Common myeloid progenitor, CD34-positive (primary cell): ENCODE measurements around the gene SLC8A2.

ENCODE experiments used
- CTCF ChIA-PET: fragments of 350-600 bp; sonication (Branson Sonifier 250); formaldehyde crosslinking; loops from one replicate; lab custom pipeline; 2021; ENCODE audit warnings: antibody characterized with exemption; lab: Charles Lee
- POLR2A ChIA-PET: fragments of 350-600 bp; sonication (Branson Sonifier 250); formaldehyde crosslinking; loops from one replicate; lab custom pipeline; 2021; ENCODE audit warnings: antibody characterized with exemption; lab: Charles Lee
- DNase-seq, 3 donors: peaks; one replicate each; pipeline versions ENCODE4 v3.0.0 to v3.0.0-alpha.2; 2013
- H3K27ac ChIP-seq, 2 experiments: 1 replicate in 1 of 2; 2 replicates in 1 of 2; pipeline ENCODE4 v1.7.0; 2013; ENCODE audit warnings: inconsistent platforms in 2 of 2, low read length in 2 of 2, mild to moderate bottlenecking in 2 of 2, low read depth in 1 of 2, moderate library complexity in 1 of 2; ENCODE audit not compliant: severe bottlenecking in 2 of 2, insufficient read depth in 1 of 2, poor library complexity in 1 of 2
- H3K27me3 ChIP-seq, 5 experiments: replicated peaks in 2 of 5; 1 replicate in 3 of 5; 2 replicates in 2 of 5; pipeline versions ENCODE4 v1.6.1 to v1.7.0; 2013; ENCODE audit warnings: low read length in 4 of 5, mild to moderate bottlenecking in 2 of 5, moderate library complexity in 2 of 5, inconsistent platforms in 1 of 5; ENCODE audit not compliant: insufficient read depth in 5 of 5, control insufficient read depth in 4 of 5
- H3K36me3 ChIP-seq, 4 experiments: 1 replicate in 2 of 4; 2 replicates in 2 of 4; pipeline versions ENCODE4 v1.6.1 to v1.7.0; 2013; ENCODE audit warnings: low read length in 3 of 4, control low read depth in 1 of 4, mild to moderate bottlenecking in 1 of 4; ENCODE audit not compliant: control insufficient read depth in 4 of 4, insufficient read depth in 4 of 4
- H3K4me1 ChIP-seq, 4 experiments: 1 replicate in 3 of 4; 2 replicates in 1 of 4; pipeline versions ENCODE4 v1.6.1 to v1.7.1; 2013; ENCODE audit warnings: low read length in 3 of 4, mild to moderate bottlenecking in 3 of 4, control low read depth in 1 of 4, inconsistent platforms in 1 of 4, moderate library complexity in 1 of 4; ENCODE audit not compliant: control insufficient read depth in 4 of 4, insufficient read depth in 4 of 4; ENCODE audit errors: control extremely low read depth in 1 of 4
- H3K4me3 ChIP-seq, 7 experiments: 1 replicate in 4 of 7; 2 replicates in 3 of 7; pipeline versions ENCODE4 v1.5.1 to v1.7.0; 2013; ENCODE audit warnings: mild to moderate bottlenecking in 7 of 7, low read length in 6 of 7, moderate library complexity in 6 of 7, inconsistent platforms in 2 of 7, low read depth in 2 of 7, control low read depth in 1 of 7; ENCODE audit not compliant: insufficient read depth in 4 of 7, control insufficient read depth in 1 of 7; ENCODE audit errors: extremely low read depth in 1 of 7
- H3K9me3 ChIP-seq, 5 experiments: 1 replicate in 4 of 5; 2 replicates in 1 of 5; pipeline versions ENCODE4 v1.6.1 to v1.7.1; 2013; ENCODE audit warnings: low read length in 4 of 5, mild to moderate bottlenecking in 2 of 5, inconsistent platforms in 1 of 5, low read depth in 1 of 5, moderate library complexity in 1 of 5; ENCODE audit not compliant: control insufficient read depth in 4 of 5, insufficient read depth in 2 of 5; ENCODE audit errors: control extremely low read depth in 1 of 5
- WGBS: methylation state at CpG from one replicate; pipeline ENCODE4 v1.1.5; 2013; ENCODE audit not compliant: insufficient coverage; 5-methylcytosine and 5-hydroxymethylcytosine counted together

The SLC8A2 gene

GRCh38 chr19:47493378-47494210 lies 21.9 kb upstream of the SLC8A2 start:
- Histone ChIP-seq H3K4me1 (peaks cover 4 to 68% (median 61%) of the 10 kb centered on the region in 4 experiments), H3K9me3 (no peaks in the 10 kb centered on the region), H3K36me3 (peaks cover 2 to 85% (median 35%) of the 10 kb centered on the region in 4 experiments), H3K4me3 (no peak overlapping the region), H3K27me3 (no peaks in the 10 kb centered on the region), H3K27ac (no peak overlapping the region)
- ChIA-PET POLR2A (no interaction called here), CTCF (interaction anchor here (1.5 to 2.8 kb wide), 2 partner anchors 10 to 55 kb away, joined by 4 to 12 read pairs; partner anchors contain the start of gene KPTN)
- WGBS = 98% methylated on average over 17 of the region's 18 CpGs
- DNase-seq = no peak

GRCh38 chr19:47492571-47493377 lies 21.1 kb upstream of the SLC8A2 start:
- peak overlapping the region in 1 of 2 experiments; percentile 5 for H3K27ac ChIP-seq
- no peak for DNase-seq
- CTCF ChIA-PET = interaction anchor here (1.3 to 1.6 kb wide), 2 partner anchors 23 to 206 kb away, joined by 3 to 6 read pairs; partner anchors contain the start of gene NAPA
- WGBS = 47% methylated on average over 16 of the region's 23 CpGs
- peaks cover 2 to 81% (median 30%) of the 10 kb centered on the region in 4 experiments for H3K36me3 ChIP-seq
- no peaks in the 10 kb centered on the region for H3K27me3 ChIP-seq
- H3K4me3 ChIP-seq = no peak overlapping the region
- peaks cover 4 to 75% (median 68%) of the 10 kb centered on the region in 4 experiments for H3K4me1 ChIP-seq
- no peaks in the 10 kb centered on the region for H3K9me3 ChIP-seq
- POLR2A ChIA-PET = interaction anchor here (0.7 to 1.2 kb wide), 2 partner anchors 11 to 22 kb away, joined by 3 to 5 read pairs; partner anchors contain the start of gene NAPA

- Histone ChIP-seq H3K27me3 (no peaks in the 10 kb centered on the region), H3K4me1 (peaks cover 4 to 79% (median 73%) of the 10 kb centered on the region in 4 experiments), H3K36me3 (peaks cover 0 to 75% (median 27%) of the 10 kb centered on the region in 4 experiments), H3K9me3 (no peaks in the 10 kb centered on the region), H3K27ac (peak overlapping the region in 1 of 2 experiments; percentile 5), H3K4me3 (no peak overlapping the region)
- CTCF ChIA-PET = interaction anchor here (1.2 to 1.6 kb wide), 3 partner anchors 24 to 215 kb away, joined by 3 to 6 read pairs (median 3); partner anchors contain the start of gene NAPA
- 85% methylated on average over 9 of the region's 14 CpGs for WGBS
- POLR2A ChIA-PET = interaction anchor here (0.7 to 1.2 kb wide), 2 partner anchors 10 to 23 kb away, joined by 3 to 5 read pairs; partner anchors contain the start of gene NAPA
- DNase-seq = no peak
Measured at GRCh38 chr19:47492137-47492533, 20.4 kb upstream of the SLC8A2 start.

GRCh38 chr19:47491358-47492136 lies 19.9 kb upstream of the SLC8A2 start:
- peaks cover 0 to 69% (median 25%) of the 10 kb centered on the region in 4 experiments for H3K36me3 ChIP-seq
- ChIA-PET CTCF (interaction anchor here (1.1 to 1.7 kb wide), 5 partner anchors 12 to 215 kb away, joined by 3 to 6 read pairs (median 3); partner anchors contain the start of gene NAPA), POLR2A (interaction anchor here (1.2 kb wide), 1 partner anchor 23 kb away, joined by 3 read pairs; the partner anchor contains the start of gene NAPA)
- no peak for DNase-seq
- H3K27me3 ChIP-seq = no peaks in the 10 kb centered on the region
- H3K4me3 ChIP-seq = no peak overlapping the region
- H3K27ac ChIP-seq = no peak overlapping the region
- peaks cover 5 to 84% (median 78%) of the 10 kb centered on the region in 4 experiments for H3K4me1 ChIP-seq
- H3K9me3 ChIP-seq = no peaks in the 10 kb centered on the region
- 86% methylated on average over 14 of the region's 22 CpGs for WGBS

- ChIA-PET POLR2A (no interaction called here), CTCF (interaction anchor here (1.1 to 1.7 kb wide), 4 partner anchors 11 to 216 kb away, joined by 3 to 6 read pairs (median 4); partner anchors contain the start of gene NAPA)
- Histone ChIP-seq H3K27me3 (no peaks in the 10 kb centered on the region), H3K4me1 (peaks cover 6 to 87% (median 83%) of the 10 kb centered on the region in 4 experiments), H3K36me3 (peaks cover 0 to 63% (median 23%) of the 10 kb centered on the region in 4 experiments), H3K9me3 (no peaks in the 10 kb centered on the region), H3K4me3 (no peak overlapping the region), H3K27ac (no peak overlapping the region)
- WGBS = 80% methylated on average over 3 of the region's 3 CpGs
- no peak for DNase-seq
Measured at GRCh38 chr19:47490847-47491246, 19.2 kb upstream of the SLC8A2 start.

GRCh38 chr19:47490031-47490430 lies 18.3 kb upstream of the SLC8A2 start:
- 92% methylated on average over 2 of the region's 7 CpGs for WGBS
- Histone ChIP-seq H3K27ac (no peak overlapping the region), H3K27me3 (no peaks in the 10 kb centered on the region), H3K4me3 (no peak overlapping the region), H3K4me1 (peaks cover 11 to 87% (median 83%) of the 10 kb centered on the region in 4 experiments), H3K9me3 (no peaks in the 10 kb centered on the region), H3K36me3 (peaks cover 0 to 61% (median 19%) of the 10 kb centered on the region in 4 experiments)
- peak in 1 of 3 donors; percentile 23 for DNase-seq
- POLR2A ChIA-PET = no interaction called here
- CTCF ChIA-PET = interaction anchor here (1.7 to 3.9 kb wide), 2 partner anchors 10 to 19 kb away, joined by 5 to 23 read pairs; no protein-coding TSS in a partner anchor
